ENCODE measurements around the gene PDS5A.
"Not testable (repeated sequence)": the region's sequence is repeated elsewhere in the genome, so short reads cannot be mapped to it uniquely, and the experiment has no call there.

PDS5A gene

GRCh38 chr4:39813033-39813432, 164.7 kb downstream of the PDS5A start:
- not testable (repeated sequence) for H3K27me3 ChIP-seq (ENCODE audit: insufficient read depth, poor library complexity, severe bottlenecking); H3K27ac ChIP-seq (replicated peaks); DNase-seq (ENCODE audit: low read depth in 1 of 2, low spot score in 1 of 2); H3K4me3 ChIP-seq (replicated peaks; ENCODE audit: insufficient read depth, low read length)

DNA sequence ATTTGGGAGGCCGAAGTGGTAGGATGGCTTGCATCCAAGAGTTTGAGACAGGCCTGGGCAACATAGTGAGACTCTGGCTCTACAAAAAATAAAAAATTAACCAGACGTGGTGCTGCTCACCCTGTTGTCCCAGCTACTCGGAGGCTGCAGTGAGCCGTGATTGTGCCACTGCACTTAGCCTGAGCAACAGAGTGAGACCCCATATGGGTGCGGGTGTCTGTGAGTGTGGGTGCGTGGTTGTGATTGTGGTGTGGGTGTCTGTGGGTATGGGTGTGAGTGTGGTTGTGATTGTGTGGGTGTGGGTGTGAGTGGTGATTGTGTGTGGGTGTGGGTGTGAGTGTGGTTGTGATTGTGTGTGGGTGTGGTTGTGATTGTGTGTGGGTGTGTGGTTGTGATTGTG, 165.2 kb downstream of the PDS5A start:
- no peak for DNase-seq (ENCODE audit: low read depth in 1 of 2, low spot score in 1 of 2)
- no peak overlapping the region for H3K4me3 ChIP-seq (replicated peaks; ENCODE audit: insufficient read depth, low read length)
- H3K27me3 ChIP-seq (ENCODE audit: insufficient read depth, poor library complexity, severe bottlenecking): no peaks in the 10 kb centered on the region
- TF ChIP-seq SPI1 (IDR thresholded peaks at IDR 0.05; ENCODE audit: borderline replicate concordance, low read depth) (no peak), POLR2AphosphoS5 (IDR thresholded peaks at IDR 0.05; ENCODE audit: low read depth) (no peak), REST (IDR thresholded peaks at IDR 0.05; ENCODE audit: insufficient replicate concordance, low read depth) (no peak), GABPA (IDR thresholded peaks at IDR 0.05; ENCODE audit: low read depth) (no peak), CTCF (IDR thresholded peaks at IDR 0.05; ENCODE audit: insufficient read depth, low read length) (no peak)
- H3K27ac ChIP-seq (replicated peaks): no peak overlapping the region

- H3K27ac ChIP-seq (replicated peaks): no peak overlapping the region
- DNase-seq (ENCODE audit: low read depth in 1 of 2, low spot score in 1 of 2): no peak
- no peak overlapping the region for H3K4me3 ChIP-seq (replicated peaks; ENCODE audit: insufficient read depth, low read length)
- H3K27me3 ChIP-seq (ENCODE audit: insufficient read depth, poor library complexity, severe bottlenecking): no peaks in the 10 kb centered on the region
- TF ChIP-seq POLR2AphosphoS5 (IDR thresholded peaks at IDR 0.05; ENCODE audit: low read depth): no peak
- TF ChIP-seq CTCF (IDR thresholded peaks at IDR 0.05; ENCODE audit: insufficient read depth, low read length): no peak
- no peak for TF ChIP-seq GABPA (IDR thresholded peaks at IDR 0.05; ENCODE audit: low read depth)
- no peak for TF ChIP-seq REST (IDR thresholded peaks at IDR 0.05; ENCODE audit: insufficient replicate concordance, low read depth)
- TF ChIP-seq SPI1 (IDR thresholded peaks at IDR 0.05; ENCODE audit: borderline replicate concordance, low read depth): no peak
Measured at GRCh38 chr4:39808231-39808749, 169.4 kb downstream of the PDS5A start.

GRCh38 chr4:39802005-39802404, 175.7 kb downstream of the PDS5A start:
- no peak for DNase-seq (ENCODE audit: low read depth in 1 of 2, low spot score in 1 of 2)
- H3K27ac ChIP-seq (replicated peaks): no peak overlapping the region
- H3K4me3 ChIP-seq (replicated peaks; ENCODE audit: insufficient read depth, low read length): no peak overlapping the region
- TF ChIP-seq CTCF (IDR thresholded peaks at IDR 0.05; ENCODE audit: insufficient read depth, low read length) (no peak), POLR2AphosphoS5 (IDR thresholded peaks at IDR 0.05; ENCODE audit: low read depth) (no peak), REST (IDR thresholded peaks at IDR 0.05; ENCODE audit: insufficient replicate concordance, low read depth) (no peak), SPI1 (IDR thresholded peaks at IDR 0.05; ENCODE audit: borderline replicate concordance, low read depth) (no peak), GABPA (IDR thresholded peaks at IDR 0.05; ENCODE audit: low read depth) (no peak)
- no peaks in the 10 kb centered on the region for H3K27me3 ChIP-seq (ENCODE audit: insufficient read depth, poor library complexity, severe bottlenecking)

DNA sequence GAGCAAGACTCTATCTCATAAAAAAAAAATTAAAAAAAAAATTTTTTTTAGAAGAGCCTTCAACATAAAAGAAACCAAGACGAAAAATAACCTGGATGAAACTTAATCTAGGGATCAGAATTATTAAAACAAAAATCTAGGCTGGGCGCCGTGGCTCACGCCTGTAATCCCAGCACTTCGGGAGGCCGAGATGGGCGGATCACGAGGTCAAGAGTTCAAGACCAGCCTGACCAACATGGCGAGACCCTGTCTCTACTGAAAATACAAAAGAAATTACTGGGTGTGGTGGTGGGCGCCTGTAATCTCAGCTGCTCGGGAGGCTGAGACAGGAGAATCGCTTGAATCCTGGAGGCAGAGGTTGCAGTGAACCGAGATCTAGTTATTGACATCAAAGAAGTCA, 184.7 kb downstream of the PDS5A start:
- DNase-seq (ENCODE audit: low read depth in 1 of 2, low spot score in 1 of 2); H3K27ac ChIP-seq (replicated peaks); H3K27me3 ChIP-seq (ENCODE audit: insufficient read depth, poor library complexity, severe bottlenecking); H3K4me3 ChIP-seq (replicated peaks; ENCODE audit: insufficient read depth, low read length): not testable (repeated sequence)

All from HL-60 (cell line).